IPS-NIHi7 (cell line): ENCODE data around the gene EHBP1.

ENCODE experiments used
- DNase-seq: peaks from one replicate; pipeline ENCODE4 v3.0.0; 2012; ENCODE audit warnings: mixed read lengths; ENCODE audit errors: extremely low spot score

EHBP1 gene

GRCh38 chr2:62705007-62705829, at the start of gene EHBP1:
TSS of gene EHBP1 (plus strand) at chr2:62705713. CDS start at chr2:62707192, 1,479 bp downstream.
- peak; percentile 99 for DNase-seq

GRCh38 chr2:62657783-62658182, 47.7 kb upstream of the EHBP1 start:
- DNase-seq = no peak

DNA sequence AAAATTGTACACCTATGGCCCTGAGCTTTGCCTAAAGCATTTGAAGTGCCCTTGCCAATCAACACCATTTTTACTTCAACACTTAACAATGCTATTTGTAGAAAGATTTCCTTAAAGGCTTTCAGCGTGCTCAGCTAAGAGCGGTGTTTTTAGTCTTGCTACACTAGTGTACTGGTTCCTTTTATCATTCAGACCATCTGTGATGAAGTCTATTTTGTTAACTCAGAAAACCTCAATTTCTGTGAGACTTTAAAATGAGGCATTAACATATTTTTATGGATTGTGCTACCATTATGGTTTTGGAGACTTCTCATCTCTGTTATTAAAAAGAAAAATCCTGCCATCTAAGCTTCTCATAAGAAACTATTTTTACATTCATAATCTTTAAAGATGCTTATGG, 46.6 kb upstream of the EHBP1 start:
- no peak for DNase-seq

- DNase-seq = no peak
Observed at GRCh38 chr2:62660087-62660486, 45.4 kb upstream of the EHBP1 start.

- no peak for DNase-seq
Observed at GRCh38 chr2:62660582-62661262, 44.8 kb upstream of the EHBP1 start.

- no peak for DNase-seq
Observed at GRCh38 chr2:62661263-62661635, 44.3 kb upstream of the EHBP1 start.

- no peak for DNase-seq
Observed at GRCh38 chr2:62662131-62662530, 43.4 kb upstream of the EHBP1 start.

GRCh38 chr2:62662554-62662953, 43.0 kb upstream of the EHBP1 start:
- no peak for DNase-seq

- no peak for DNase-seq
Observed at GRCh38 chr2:62663411-62663810, 42.1 kb upstream of the EHBP1 start.

- no peak for DNase-seq
Observed at GRCh38 chr2:62663920-62664795, 41.4 kb upstream of the EHBP1 start.

DNA sequence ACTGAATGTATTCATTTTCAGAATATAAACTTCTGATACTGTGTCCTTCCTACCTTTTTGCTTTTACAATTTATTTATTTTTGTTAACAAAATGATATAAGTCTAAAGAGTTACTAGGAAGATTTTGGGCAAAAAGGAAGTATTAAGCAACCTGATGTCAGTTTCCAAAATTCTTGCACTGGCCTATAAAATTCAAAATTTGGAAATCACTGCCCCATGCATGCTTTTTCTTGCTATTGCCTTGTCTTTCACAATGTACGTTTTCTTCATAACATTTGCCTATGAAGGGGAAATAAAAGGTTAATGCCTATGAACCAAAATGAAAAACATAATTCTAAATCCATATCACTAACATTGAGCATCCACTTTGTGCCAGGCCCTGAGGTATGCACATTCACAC, 40.1 kb upstream of the EHBP1 start:
- DNase-seq = no peak

GRCh38 chr2:62669180-62669579, 36.3 kb upstream of the EHBP1 start:
- DNase-seq = no peak

- DNase-seq = peak; percentile 85
Observed at GRCh38 chr2:62672601-62673000, 32.9 kb upstream of the EHBP1 start.

DNA sequence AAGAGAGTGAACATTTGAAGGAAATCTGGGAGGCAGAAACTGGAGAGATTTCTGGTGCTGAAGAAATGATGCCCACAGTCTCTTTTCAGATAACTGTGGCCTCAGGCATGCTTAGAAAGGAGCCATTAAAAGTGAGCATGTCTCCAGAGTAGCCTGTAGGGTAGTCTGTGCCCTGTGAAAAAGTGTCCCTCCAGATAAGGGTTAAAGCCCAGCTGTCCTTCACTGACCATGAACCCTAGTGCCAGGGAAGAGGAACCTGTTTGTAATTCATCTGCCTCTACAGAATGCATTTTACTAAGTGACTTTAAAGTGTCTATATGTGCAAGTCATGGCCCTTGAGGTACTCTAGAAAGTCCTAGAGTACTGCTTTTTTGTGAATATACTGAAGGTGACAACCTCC, 30.5 kb upstream of the EHBP1 start:
- no peak for DNase-seq

DNA sequence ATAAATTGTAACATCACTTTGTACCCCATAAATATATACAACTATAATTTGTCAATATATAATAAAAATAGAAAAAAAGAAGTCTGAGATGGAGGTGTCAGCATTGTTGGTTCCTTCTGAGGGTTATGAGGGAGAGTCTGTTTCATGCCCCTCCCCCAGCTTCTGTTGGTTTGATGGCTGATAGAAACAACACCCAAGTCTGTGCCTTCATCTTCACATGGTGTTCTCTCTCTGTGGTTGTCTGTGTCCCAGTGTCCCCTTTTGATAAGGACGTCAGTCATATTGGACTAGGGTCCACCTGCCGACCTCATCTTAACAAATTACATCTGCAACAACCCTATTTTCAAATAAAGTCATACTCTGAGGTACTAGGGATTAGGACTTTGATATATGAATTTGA, 20.3 kb upstream of the EHBP1 start:
- no peak for DNase-seq

- DNase-seq = no peak
Observed at GRCh38 chr2:62686012-62686685, 19.4 kb upstream of the EHBP1 start.

- DNase-seq = no peak
Observed at GRCh38 chr2:62687636-62688035, 17.9 kb upstream of the EHBP1 start.

- no peak for DNase-seq
Observed at GRCh38 chr2:62688771-62689170, 16.7 kb upstream of the EHBP1 start.

DNA sequence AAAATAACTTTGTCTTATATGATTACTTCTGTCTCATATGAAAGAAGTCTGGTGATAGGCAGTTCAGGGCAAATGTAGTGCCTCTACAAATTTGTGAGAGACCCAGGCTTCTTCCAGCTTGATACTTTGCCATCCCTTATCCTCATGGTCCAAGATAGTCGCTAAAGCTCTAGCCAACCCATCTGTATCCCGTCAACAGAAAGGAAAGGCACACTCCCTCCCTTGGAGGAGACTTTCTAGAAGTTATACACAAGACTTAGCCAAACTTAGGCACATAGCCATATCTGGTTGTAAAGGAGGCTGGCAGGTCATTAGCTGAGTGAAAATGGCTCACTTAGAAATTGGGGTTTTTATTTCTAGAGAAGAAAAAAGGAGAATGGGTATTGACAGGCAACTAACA, 14.3 kb upstream of the EHBP1 start:
- no peak for DNase-seq

GRCh38 chr2:62692225-62692624, 13.3 kb upstream of the EHBP1 start:
- no peak for DNase-seq

- no peak for DNase-seq
Observed at GRCh38 chr2:62698653-62699052, 6.9 kb upstream of the EHBP1 start.

DNA sequence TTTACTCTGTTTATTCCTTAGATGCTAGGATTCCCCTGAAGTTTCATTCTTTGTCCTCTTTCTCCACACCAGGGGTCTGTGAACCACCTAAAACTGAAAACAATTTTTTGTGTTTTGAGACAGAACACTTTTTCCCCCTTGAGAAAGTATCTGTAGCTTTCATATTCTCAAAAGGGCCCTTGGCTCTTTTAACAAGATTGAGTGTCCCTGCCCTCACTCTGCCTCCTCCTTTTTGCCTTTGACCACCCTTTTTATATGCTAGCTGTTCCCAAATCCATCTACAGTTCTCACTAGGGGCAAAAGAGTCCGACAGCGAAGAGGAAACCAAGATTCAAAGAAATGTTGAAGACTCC, 883 bp upstream of the EHBP1 start:
- DNase-seq = no peak
